ENCODE results near the gene RNPS1.
"Not testable (repeated sequence)": the region's sequence is repeated elsewhere in the genome, so short reads cannot be mapped to it uniquely, and the experiment has no call there.

RNPS1 gene

GRCh38 chr16:2282262-2282661 is 14.3 kb upstream of the RNPS1 start:
- no peak for DNase-seq

- DNase-seq: no peak
Measured at GRCh38 chr16:2280981-2281542, 13.1 kb upstream of the RNPS1 start.

GRCh38 chr16:2280461-2280860 is 12.5 kb upstream of the RNPS1 start:
- DNase-seq: no peak

- DNase-seq: no peak
Measured at GRCh38 chr16:2278956-2279800, 11.3 kb upstream of the RNPS1 start.

- no peak for DNase-seq
Measured at GRCh38 chr16:2278272-2278608, 10.3 kb upstream of the RNPS1 start.

GRCh38 chr16:2277466-2278271 is 9.7 kb upstream of the RNPS1 start:
- no peak for DNase-seq

GRCh38 chr16:2276368-2277195 is 8.7 kb upstream of the RNPS1 start:
- no peak for DNase-seq

GRCh38 chr16:2275476-2276367 is 7.8 kb upstream of the RNPS1 start:
- DNase-seq: no peak

- DNase-seq: no peak
Measured at GRCh38 chr16:2273931-2274330, 6.0 kb upstream of the RNPS1 start.

GRCh38 chr16:2273484-2273883 is 5.6 kb upstream of the RNPS1 start:
- no peak for DNase-seq

- no peak for DNase-seq
Measured at GRCh38 chr16:2271848-2272461, 4.0 kb upstream of the RNPS1 start.

- no peak for DNase-seq
Measured at GRCh38 chr16:2270588-2271470, 2.9 kb upstream of the RNPS1 start.

- no peak for DNase-seq
Measured at GRCh38 chr16:2270070-2270462, 2.1 kb upstream of the RNPS1 start.

- not testable (repeated sequence) for DNase-seq
Measured at GRCh38 chr16:2267505-2267912, 417 bp downstream of the RNPS1 start.

- DNase-seq: peak; percentile 5
Measured at GRCh38 chr16:2266887-2267286, 1.0 kb downstream of the RNPS1 start.

- not testable (repeated sequence) for DNase-seq
Measured at GRCh38 chr16:2263026-2263425, 4.9 kb downstream of the RNPS1 start.

GRCh38 chr16:2260250-2260649 is 7.7 kb downstream of the RNPS1 start:
- DNase-seq: no peak

- not testable (repeated sequence) for DNase-seq
Measured at GRCh38 chr16:2258530-2258929, 9.4 kb downstream of the RNPS1 start.

- DNase-seq: no peak
Measured at GRCh38 chr16:2257726-2258125, 10.2 kb downstream of the RNPS1 start.

- DNase-seq: no peak
Measured at GRCh38 chr16:2256531-2257140, 11.3 kb downstream of the RNPS1 start.

Data from suppressor macrophage treated with lipopolysaccharide for 4 hours (primary cell).